ENCODE results near the gene GNG2.

Gene GNG2

GRCh38 chr14:51981218-51981854, 120.9 kb downstream of the GNG2 start:
- no peak for TF ChIP-seq TAF1 (IDR thresholded peaks at IDR 0.05; ENCODE audit: borderline replicate concordance, insufficient read depth, low read length)
- no peak for TF ChIP-seq SIN3A (IDR thresholded peaks at IDR 0.05; ENCODE audit: borderline replicate concordance, insufficient read depth, low read length)
- no peak for TF ChIP-seq FOXP2 (optimal IDR thresholded peaks at IDR 0.05; ENCODE audit: borderline replicate concordance, extremely low read depth, extremely low read length, insufficient read depth)
- no peak for TF ChIP-seq POLR2AphosphoS5 (IDR thresholded peaks at IDR 0.05; ENCODE audit: low read depth, low read length)
- no peak for TF ChIP-seq REST (IDR thresholded peaks at IDR 0.05; ENCODE audit: insufficient read depth in 1 of 2, low read depth in 2 of 2, low read length in 2 of 2)

DNA sequence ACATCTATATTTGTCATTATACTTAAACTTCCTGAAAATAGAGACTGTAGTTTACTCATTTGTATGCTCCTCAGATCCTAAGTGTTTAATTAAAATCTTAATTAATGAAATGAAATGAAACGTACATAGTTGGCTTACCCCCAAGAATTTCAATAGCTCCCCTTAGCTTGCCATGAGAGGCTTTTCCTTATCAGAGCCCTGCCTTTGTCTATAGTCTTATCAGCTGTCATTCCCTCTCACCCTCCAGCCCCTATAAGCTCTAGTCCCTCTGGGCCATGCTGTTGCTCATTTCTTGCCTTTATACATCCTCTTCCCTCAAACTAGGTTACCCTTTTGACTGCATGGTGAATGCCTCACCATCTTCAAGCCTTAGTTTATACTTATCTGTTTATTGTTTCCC, 127.8 kb downstream of the GNG2 start:
- no peak for TF ChIP-seq SIN3A (IDR thresholded peaks at IDR 0.05; ENCODE audit: borderline replicate concordance, insufficient read depth, low read length)
- TF ChIP-seq FOXP2 (optimal IDR thresholded peaks at IDR 0.05; ENCODE audit: borderline replicate concordance, extremely low read depth, extremely low read length, insufficient read depth), result no peak
- no peak for TF ChIP-seq REST (IDR thresholded peaks at IDR 0.05; ENCODE audit: insufficient read depth in 1 of 2, low read depth in 2 of 2, low read length in 2 of 2)
- TF ChIP-seq POLR2AphosphoS5 (IDR thresholded peaks at IDR 0.05; ENCODE audit: low read depth, low read length), result no peak
- no peak for TF ChIP-seq TAF1 (IDR thresholded peaks at IDR 0.05; ENCODE audit: borderline replicate concordance, insufficient read depth, low read length)

GRCh38 chr14:51989293-51990234, 129.2 kb downstream of the GNG2 start, which contains the start of gene RTRAF:
Gene RTRAF (plus strand): TSS chr14:51989546. CDS start chr14:51989640, 94 bp downstream.
- TF ChIP-seq REST (IDR thresholded peaks at IDR 0.05; ENCODE audit: insufficient read depth in 1 of 2, low read depth in 2 of 2, low read length in 2 of 2) (no peak), SIN3A (IDR thresholded peaks at IDR 0.05; ENCODE audit: borderline replicate concordance, insufficient read depth, low read length) (peak; percentile 23; the same call in 1 of the 2 replicates), TAF1 (IDR thresholded peaks at IDR 0.05; ENCODE audit: borderline replicate concordance, insufficient read depth, low read length) (peak; percentile 40; the same call in 1 of the 2 replicates), POLR2AphosphoS5 (IDR thresholded peaks at IDR 0.05; ENCODE audit: low read depth, low read length) (peak; percentile 72; the same call in 1 of the 2 replicates), FOXP2 (optimal IDR thresholded peaks at IDR 0.05; ENCODE audit: borderline replicate concordance, extremely low read depth, extremely low read length, insufficient read depth) (peak; percentile 38)

GRCh38 chr14:51990488-51990887, 130.1 kb downstream of the GNG2 start:
- no peak for TF ChIP-seq FOXP2 (optimal IDR thresholded peaks at IDR 0.05; ENCODE audit: borderline replicate concordance, extremely low read depth, extremely low read length, insufficient read depth)
- no peak for TF ChIP-seq TAF1 (IDR thresholded peaks at IDR 0.05; ENCODE audit: borderline replicate concordance, insufficient read depth, low read length)
- TF ChIP-seq REST (IDR thresholded peaks at IDR 0.05; ENCODE audit: insufficient read depth in 1 of 2, low read depth in 2 of 2, low read length in 2 of 2), result no peak
- TF ChIP-seq SIN3A (IDR thresholded peaks at IDR 0.05; ENCODE audit: borderline replicate concordance, insufficient read depth, low read length), result no peak
- no peak for TF ChIP-seq POLR2AphosphoS5 (IDR thresholded peaks at IDR 0.05; ENCODE audit: low read depth, low read length)
